Coronary artery (tissue), 2 donors: ENCODE results near the gene IFNK.
"Not testable (repeated sequence)": the region's sequence is repeated elsewhere in the genome, so short reads cannot be mapped to it uniquely, and the experiment has no call there.

Experiments
- DNase-seq: peaks from one replicate; pipeline ENCODE4 v3.0.0-alpha.2; 2017; ENCODE audit warnings: low spot score
- H3K27ac ChIP-seq, 2 donors: fragments of 200-600 bp; sonication (generic); one replicate each; pipeline ENCODE4 v1.5.1; 2016 to 2019
- H3K4me3 ChIP-seq: fragments of 200-600 bp; sonication (generic); 2 replicates; pipeline ENCODE4 v1.5.1; 2016; ENCODE audit warnings: mild to moderate bottlenecking, moderate library complexity
- TF ChIP-seq, protein P1 (sequence below): fragments of 200-600 bp; sonication (generic); IDR thresholded peaks from one replicate; pipeline ENCODE4 v1.5.1; 2019; ENCODE audit warnings: antibody characterized with exemption

Gene IFNK

DNA sequence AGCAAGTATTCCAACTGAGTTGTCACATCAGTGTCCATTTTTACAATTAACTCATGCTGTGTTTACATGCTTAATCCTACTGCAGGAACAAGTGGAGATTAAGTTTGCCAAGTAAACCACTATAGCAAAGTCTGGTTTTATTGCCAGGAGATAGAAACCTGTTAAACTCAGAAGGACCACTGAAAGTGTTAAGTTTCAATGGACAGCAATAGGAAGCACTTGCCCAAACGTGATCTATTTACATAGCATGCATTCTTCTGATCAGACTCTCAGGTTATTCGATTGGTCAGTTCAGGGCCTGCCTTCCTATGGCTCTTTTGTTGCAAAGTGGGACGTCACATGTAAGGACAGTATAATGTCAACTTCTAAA lies 28.0 kb upstream of the IFNK start:
- Histone ChIP-seq H3K27ac (no peak overlapping the region), H3K4me3 (no peak overlapping the region)
- TF ChIP-seq, protein P1, sequence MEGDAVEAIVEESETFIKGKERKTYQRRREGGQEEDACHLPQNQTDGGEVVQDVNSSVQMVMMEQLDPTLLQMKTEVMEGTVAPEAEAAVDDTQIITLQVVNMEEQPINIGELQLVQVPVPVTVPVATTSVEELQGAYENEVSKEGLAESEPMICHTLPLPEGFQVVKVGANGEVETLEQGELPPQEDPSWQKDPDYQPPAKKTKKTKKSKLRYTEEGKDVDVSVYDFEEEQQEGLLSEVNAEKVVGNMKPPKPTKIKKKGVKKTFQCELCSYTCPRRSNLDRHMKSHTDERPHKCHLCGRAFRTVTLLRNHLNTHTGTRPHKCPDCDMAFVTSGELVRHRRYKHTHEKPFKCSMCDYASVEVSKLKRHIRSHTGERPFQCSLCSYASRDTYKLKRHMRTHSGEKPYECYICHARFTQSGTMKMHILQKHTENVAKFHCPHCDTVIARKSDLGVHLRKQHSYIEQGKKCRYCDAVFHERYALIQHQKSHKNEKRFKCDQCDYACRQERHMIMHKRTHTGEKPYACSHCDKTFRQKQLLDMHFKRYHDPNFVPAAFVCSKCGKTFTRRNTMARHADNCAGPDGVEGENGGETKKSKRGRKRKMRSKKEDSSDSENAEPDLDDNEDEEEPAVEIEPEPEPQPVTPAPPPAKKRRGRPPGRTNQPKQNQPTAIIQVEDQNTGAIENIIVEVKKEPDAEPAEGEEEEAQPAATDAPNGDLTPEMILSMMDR, result no peak
- no peak for DNase-seq

DNA sequence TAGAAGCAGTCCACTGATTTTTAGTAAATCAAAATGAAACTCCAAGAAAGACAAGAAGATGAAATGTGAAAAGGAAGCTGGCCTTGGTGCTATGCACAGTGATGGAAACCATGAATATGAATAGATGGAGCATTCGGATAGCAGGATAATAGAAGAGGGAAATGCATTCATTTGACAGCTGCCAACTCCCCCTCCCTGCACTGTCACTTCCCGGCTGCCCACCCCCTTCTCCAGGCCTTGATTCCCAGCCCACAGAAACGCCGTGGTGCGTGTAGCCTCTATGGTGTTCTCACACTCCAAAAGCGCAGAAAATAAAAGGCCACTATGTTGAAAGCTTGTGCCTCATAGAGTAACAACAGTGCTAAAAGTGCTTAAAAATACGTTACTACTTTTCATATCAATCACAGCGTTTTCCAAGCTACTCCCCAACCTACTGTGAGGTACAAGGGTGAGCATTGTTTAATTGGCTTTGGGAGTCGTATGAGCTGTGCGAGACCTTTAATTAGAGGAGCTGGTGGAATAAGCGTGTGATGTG lies 26.1 kb upstream of the IFNK start:
- TF ChIP-seq, protein P1, result no peak
- Histone ChIP-seq H3K4me3 (no peak overlapping the region), H3K27ac (no peak overlapping the region)
- DNase-seq, result no peak

DNA sequence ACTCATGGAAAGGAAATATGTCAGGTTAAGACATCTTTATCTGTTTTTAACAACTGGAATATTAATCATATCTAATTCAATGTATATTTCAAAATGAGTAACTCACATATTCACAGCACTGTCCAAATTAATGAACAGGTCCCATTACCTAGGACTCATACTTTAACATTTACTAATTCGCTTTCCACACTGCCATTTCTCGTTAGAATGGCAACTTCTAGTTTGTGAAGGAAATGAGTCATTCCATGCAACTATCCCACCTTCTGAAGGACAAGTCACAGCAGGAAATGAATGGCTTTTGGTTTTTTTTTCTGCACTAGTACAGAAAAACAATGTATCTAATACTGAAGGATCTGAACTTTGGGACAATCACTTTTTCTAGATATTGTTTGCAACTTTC lies 24.6 kb upstream of the IFNK start:
- TF ChIP-seq, protein P1, result no peak
- H3K4me3 ChIP-seq, result no peak overlapping the region
- no peak for DNase-seq
- no peak overlapping the region for H3K27ac ChIP-seq

DNA sequence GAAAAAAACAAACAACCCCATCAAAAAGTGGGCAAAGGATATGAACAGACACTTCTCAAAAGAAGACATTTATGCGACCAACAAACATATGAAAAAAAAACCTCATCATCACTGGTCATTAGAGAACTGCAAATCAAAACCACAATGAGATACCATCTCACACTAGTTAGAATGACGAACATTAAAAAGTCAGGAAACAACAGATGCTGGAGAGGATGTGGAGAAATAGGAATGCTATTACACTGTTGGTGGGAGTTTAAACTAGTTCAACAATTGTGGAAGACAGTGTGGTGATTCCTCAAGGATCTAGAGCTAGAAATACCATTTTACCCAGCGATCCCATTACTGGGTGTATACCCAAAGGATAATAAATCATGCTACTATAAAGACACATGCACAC lies 23.2 kb upstream of the IFNK start:
- DNase-seq, H3K27ac ChIP-seq, H3K4me3 ChIP-seq: not testable (repeated sequence)

DNA sequence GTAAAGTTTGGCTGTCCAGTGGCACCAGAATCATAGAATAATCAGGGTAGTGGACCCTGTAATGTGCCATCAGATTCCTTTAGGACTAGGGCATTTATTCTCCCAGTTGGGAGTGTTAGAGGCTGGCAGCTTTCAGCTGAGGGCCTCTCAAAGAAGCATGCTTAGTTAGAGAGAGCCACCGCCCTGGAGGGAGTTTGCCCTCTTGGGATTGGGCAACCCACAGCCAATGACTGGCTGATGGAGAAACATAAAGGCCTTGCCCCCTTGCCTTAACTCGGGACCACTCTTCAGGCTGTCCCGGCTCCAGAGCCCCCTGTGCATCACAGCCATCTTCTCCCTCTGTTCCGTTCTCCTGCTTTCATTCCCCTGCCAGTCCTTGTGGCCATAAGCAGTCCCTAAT lies 20.5 kb upstream of the IFNK start:
- DNase-seq, result no peak
- no peak overlapping the region for H3K4me3 ChIP-seq
- H3K27ac ChIP-seq, result no peak overlapping the region
- TF ChIP-seq, protein P1, result no peak

DNA sequence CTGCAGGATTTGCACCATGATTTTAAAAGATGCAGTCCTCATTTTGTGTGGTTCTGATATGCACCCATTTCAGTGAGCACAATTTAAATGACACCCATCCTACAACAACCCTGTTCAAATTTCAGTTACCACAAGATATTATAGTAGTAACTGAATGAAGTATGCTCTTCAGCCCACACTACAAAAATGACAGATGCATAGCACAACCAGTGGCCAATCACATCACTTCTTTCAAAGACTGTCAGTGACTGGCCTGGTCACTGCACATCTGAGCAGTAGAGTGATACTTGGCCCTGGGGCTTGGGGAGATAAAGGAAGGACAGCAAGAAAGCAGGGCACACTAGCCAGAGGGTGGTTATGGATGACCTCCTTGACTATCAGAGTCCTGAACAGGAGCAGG lies 19.8 kb upstream of the IFNK start:
- no peak overlapping the region for H3K27ac ChIP-seq
- no peak overlapping the region for H3K4me3 ChIP-seq
- no peak for DNase-seq
- TF ChIP-seq, protein P1, result no peak

DNA sequence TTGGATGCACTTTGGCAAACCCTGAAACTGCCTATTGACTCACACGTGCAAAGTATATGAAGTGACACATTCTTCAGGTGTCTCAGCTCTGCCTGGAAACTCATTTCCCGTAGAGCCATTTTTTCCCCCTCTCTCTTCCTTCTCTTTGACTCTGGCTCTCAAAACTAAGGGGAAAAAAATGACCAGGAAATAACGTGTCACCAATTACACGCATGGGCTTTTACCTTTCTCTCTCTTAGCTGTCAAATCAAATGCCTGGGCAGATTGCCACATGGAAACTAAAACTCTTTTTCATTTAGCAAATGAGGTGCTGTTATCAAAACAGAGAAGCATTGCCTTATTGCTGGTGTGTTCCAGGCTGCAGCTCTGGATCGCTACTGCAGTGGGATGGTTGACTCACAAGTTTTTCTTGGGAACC lies 18.3 kb upstream of the IFNK start:
- Histone ChIP-seq H3K4me3 (no peak overlapping the region), H3K27ac (no peak overlapping the region)
- no peak for DNase-seq
- TF ChIP-seq, protein P1, result no peak

DNA sequence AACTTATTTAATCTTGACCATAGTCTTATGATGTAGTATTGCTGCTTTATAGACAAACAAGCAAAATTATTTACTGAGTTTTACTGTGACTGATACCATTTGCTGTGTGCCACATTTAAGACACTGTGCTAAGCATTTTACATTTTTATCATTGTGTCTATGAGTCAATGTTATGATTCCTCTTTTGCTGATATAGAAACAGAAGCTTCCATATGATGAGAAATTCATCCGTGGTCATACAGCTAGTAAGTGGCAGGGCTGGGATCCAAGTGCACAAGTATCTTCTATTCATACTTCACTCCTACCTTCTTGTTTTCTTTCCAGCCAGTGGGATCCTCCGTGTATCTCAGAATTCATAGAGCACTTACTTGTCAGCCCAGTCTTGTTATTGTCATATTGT lies 17.1 kb upstream of the IFNK start:
- TF ChIP-seq, protein P1, result no peak
- DNase-seq, result no peak
- Histone ChIP-seq H3K27ac (no peak overlapping the region), H3K4me3 (no peak overlapping the region)
